Measurements from ENCODE around the gene HS3ST1.

The HS3ST1 gene

DNA sequence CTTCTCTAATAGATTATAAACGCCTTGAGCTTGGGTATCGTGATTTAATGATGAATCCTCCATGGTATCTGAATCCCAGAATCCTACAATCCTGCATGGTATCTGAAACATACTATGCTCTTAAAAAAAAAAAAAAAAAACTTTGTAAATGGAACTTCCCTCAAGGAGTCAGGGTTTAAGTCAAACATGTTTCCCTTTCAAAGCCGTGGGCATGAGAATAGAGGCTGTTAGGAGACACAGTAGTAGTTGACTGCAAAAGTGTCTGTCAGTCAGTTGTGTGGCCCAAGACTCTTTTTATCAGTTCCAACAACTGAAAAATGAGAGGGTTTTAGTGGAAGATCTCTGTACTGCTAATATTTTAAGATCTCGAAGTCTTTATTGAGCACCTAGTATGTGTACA, 2.4 kb upstream of the HS3ST1 start:
- DNase-seq (ENCODE audit: low read depth), result no peak

- DNase-seq (ENCODE audit: low read depth), result no peak
Observed at GRCh38 chr4:11430536-11430935, 1.8 kb upstream of the HS3ST1 start.

DNA sequence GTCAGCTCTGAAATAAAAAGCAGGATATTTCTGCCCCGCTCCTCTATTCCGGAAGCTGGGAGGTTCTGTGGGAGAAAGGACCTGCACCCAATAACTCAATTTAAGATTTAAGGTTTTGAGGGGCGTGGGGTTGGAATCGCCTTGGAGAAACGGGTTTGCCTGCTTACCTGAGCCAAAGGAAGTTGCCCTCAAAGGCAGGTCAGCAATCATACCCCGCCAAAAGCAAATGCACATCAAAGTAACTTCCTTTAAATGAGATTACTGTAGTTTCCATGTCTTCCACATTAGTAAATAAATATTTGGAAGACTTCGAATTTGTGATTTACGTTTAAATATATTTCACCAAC, 978 bp upstream of the HS3ST1 start:
- no peak for DNase-seq (ENCODE audit: low read depth)

- no peak for DNase-seq (ENCODE audit: low read depth)
Observed at GRCh38 chr4:11428899-11429698, 405 bp upstream of the HS3ST1 start.

DNA sequence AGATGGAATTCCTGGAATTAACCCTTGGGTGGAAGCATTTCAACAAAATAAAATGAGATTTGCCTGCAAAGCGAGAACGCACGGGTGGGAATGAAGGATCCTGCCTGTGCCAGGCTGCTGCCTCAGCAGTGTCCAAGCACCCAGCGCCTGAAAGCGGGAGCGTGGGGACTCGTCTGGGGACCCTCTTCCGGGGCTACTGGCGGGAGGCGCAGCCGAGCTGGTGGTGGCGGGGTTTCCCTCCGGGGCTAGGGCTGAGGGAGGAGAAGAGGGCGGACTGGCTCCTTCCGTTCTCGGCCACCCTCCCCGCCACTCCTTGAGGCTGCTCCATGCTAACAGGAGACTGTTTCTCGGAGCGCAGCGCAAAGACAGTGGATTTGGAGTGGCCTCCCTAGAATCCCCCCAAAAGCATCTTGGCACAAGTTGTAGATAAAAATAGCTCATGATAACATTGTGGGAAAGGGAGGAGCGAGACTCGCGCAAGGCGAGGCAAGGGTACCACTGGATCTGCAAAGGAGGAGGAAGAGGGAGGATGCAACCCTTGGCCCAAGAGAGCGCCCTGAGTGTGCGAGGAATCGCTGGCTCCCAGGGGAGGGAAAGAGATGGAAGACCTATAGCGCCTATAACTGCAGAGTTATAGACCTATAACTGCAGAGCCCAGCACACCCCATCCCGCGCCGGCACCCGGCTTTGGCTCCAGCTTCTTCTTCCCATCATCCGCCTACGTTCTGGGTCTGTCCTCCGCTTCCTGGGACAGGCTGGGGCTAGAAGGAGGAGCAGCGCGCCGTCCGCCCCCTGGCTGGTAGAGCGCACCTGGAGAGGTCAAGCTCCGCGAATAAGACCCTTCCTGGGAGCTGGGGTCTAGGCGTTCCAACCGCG, 1.3 kb downstream of the HS3ST1 start:
- DNase-seq (ENCODE audit: low read depth), result no peak

- DNase-seq (ENCODE audit: low read depth), result no peak
Observed at GRCh38 chr4:11426731-11427120, 2.0 kb downstream of the HS3ST1 start.

- DNase-seq (ENCODE audit: low read depth), result no peak
Observed at GRCh38 chr4:11426003-11426402, 2.7 kb downstream of the HS3ST1 start.

DNA sequence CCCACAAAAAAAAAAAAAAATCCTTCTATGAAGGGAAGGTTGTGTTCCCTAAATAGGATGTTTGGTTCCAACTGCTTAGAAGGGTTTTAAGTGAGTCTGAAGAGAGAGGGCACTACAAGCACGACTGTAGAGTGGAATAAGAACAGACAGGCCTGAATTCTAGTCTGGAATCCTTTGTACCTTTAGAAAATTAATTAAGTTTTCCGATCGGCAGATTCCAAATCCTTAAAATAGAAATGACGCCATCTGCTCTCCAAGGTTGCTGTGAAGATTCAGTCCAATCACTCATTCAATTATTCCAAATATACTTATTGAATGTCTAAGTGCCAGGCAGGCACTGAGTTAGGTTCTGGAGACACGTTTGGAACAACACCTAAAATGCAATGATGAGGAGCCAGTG, 3.8 kb downstream of the HS3ST1 start:
- DNase-seq (ENCODE audit: low read depth), result no peak

GRCh38 chr4:11424000-11424399, 4.7 kb downstream of the HS3ST1 start:
- no peak for DNase-seq (ENCODE audit: low read depth)

GRCh38 chr4:11423465-11423864, 5.2 kb downstream of the HS3ST1 start:
- no peak for DNase-seq (ENCODE audit: low read depth)

GRCh38 chr4:11421116-11421515, 7.6 kb downstream of the HS3ST1 start:
- no peak for DNase-seq (ENCODE audit: low read depth)

DNA sequence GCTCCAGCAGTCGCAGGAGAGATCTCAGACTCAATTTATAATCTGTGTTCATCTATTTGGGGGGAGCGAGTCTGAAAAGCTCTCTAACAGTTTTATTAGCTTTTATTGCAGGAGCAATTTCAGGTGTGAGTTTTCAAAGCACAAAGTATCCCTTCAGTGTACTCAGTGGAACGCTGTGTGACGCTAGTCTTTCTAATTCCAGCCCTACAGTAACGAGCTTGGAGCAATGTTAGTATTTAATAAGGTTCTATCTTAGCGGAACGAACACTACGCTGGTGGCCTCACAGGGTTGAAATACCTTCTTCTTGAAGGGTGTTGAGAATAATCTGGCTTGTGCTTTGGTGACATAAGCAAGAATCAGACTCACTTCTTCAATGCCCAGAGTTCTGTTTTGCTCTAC, 8.4 kb downstream of the HS3ST1 start:
- DNase-seq (ENCODE audit: low read depth), result no peak

- DNase-seq (ENCODE audit: low read depth), result no peak
Observed at GRCh38 chr4:11418610-11419009, 10.1 kb downstream of the HS3ST1 start.

GRCh38 chr4:11416767-11417113, 12.0 kb downstream of the HS3ST1 start:
- no peak for DNase-seq (ENCODE audit: low read depth)

GRCh38 chr4:11416071-11416766, 12.5 kb downstream of the HS3ST1 start:
- DNase-seq (ENCODE audit: low read depth), result no peak

DNA sequence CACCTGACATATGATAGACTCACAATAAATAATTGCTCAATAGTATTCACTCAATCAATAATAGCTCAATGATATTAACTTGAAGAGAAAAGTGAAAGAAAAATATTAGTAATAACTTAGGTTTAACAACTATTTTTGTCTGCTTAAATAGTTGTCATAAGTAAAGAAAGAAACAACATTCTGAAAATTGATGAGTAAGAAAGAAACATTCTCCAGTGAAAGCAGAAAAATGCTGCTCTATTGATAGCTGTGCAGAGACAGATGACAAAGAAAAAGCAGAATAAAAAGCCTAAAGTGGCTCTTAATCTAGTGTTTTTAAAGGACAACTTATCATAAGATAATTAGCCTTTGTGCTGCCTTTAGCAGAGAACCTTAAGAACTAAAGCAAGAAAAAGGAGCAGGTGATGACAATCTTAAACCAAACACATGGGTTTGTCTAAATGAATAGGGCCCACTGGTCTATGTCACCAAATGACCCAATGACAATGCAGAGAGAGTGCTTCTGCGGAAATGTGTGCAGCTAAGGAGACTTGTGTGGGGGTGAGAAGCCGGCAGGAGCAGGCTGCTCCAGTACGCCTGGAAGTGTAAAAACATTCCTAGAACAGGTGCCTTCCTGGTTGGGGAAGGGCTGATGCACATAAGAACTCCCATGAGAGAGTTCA, 13.2 kb downstream of the HS3ST1 start:
- DNase-seq (ENCODE audit: low read depth), result no peak

GRCh38 chr4:11412211-11412610, 16.5 kb downstream of the HS3ST1 start:
- no peak for DNase-seq (ENCODE audit: low read depth)

DNA sequence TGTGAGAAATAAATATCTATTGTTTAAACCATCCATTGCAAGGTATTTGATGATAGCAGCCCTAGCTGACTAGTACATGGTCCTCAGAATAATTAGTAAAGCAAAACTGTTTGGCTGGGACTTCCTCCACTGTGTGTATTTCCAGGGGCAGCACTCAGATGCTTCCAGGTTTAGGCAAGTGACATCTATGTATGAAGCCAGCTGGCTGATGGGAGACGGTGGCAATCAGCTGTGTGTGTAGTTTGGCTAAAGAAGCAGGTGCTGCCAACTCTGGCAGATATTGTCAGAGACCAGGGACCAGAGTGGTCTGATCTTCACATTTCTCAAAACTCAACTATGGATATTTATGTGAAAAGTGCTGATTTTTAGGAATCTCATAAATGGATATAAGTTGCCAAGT, 19.1 kb downstream of the HS3ST1 start:
- no peak for DNase-seq (ENCODE audit: low read depth)

- no peak for DNase-seq (ENCODE audit: low read depth)
Observed at GRCh38 chr4:11408233-11408967, 20.3 kb downstream of the HS3ST1 start.

GRCh38 chr4:11407551-11407950, 21.1 kb downstream of the HS3ST1 start:
- no peak for DNase-seq (ENCODE audit: low read depth)

GRCh38 chr4:11404431-11404830, 24.3 kb downstream of the HS3ST1 start:
- no peak for DNase-seq (ENCODE audit: low read depth)

DNA sequence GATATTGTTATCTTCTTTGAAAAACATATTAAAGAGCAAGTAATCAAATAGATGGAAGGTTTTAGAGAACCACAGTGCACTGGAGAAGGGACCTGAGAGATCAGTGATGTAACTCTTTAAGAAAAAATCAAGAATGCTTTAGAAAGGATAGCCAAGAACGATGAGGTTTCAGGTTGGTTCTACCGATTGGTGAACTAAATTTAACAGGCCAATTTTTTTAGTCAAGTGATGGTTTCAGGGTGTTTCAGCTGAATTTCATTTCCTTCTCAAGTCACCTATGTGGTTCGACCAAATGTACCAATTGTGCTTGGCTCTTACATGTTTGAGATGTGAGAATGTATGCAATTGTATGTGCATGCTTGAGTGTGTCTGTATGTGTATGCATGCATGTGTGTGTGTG, 26.5 kb downstream of the HS3ST1 start:
- no peak for DNase-seq (ENCODE audit: low read depth)

All from T follicular helper cell (primary cell).